Measurements from ENCODE around the gene TP53RK. TPM values are rescaled to one million over a fixed set of nuclear protein-coding genes. Genes with fewer than 3 reads are reported as not detected.
A peak's percentile ranks its signal among the peaks of the same experiment; 100 is the strongest.

TP53RK gene
- polyA plus RNA-seq, 4 donors = 9.4 to 12.4 (median 10.2) TPM

DNA sequence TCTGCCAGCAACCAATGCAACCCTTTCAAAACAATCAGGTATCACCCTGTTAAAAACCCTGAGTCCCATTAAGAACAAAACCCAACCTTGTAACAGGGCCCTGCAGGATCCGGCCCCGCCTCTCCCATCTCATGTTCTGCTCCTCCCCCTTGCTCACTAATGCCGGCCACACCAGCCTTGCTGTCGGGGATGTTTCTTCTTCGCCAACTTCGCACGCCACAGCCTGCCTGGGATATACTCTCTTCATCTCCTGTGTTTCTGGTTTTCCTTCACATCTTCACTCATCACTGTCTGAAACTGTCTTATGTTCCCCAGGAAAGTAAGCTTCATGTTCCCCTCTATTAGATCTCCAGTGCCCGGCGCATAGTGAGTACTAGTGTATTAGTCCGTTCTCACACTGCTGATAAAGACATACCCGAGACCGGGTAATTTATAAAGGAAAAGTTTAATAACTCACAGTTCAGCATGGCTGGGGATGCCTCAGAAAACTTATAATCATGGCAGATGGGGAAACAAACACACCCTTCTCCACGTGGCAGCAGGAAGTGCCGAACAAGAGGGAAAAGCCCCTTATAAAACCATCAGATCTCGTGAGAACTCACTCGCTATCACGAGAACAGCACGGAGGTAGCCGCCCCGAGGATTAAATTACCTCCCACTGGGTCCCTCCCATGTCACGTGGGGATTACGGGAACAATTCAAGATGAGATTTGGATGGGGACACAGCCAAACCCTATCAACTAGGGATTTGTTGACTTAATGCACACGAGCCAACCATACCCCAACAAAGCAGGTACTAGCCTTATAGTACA lies 5.1 kb downstream of the TP53RK start:
- H3K27ac ChIP-seq (ENCODE audit: low read depth in 1 of 3, low read length in 2 of 3) = peak overlapping the region in 1 of 3 donors; percentile 69
- H3K4me3 ChIP-seq (ENCODE audit: low read depth in 1 of 3, low read length in 3 of 3) = peak overlapping the region in 1 of 3 donors; percentile 47
- WGBS, 3 donors = 39 to 51% (median 51%) methylated on average over 23 of the region's 23 CpGs
- no peak for FAIRE-seq
- peak; percentile 18 to 69 for DNase-seq
- H3K4me1 ChIP-seq (ENCODE audit: control insufficient read depth in 3 of 3, insufficient read depth in 2 of 3, low read depth in 1 of 3, low read length in 2 of 3) = peaks cover 0 to 18% (median 6%) of the 10 kb centered on the region in 3 donors
- H3K9me3 ChIP-seq (ENCODE audit: control insufficient read depth in 2 of 2, insufficient read depth in 1 of 2, low read depth in 1 of 2, low read length in 1 of 2) = no peaks in the 10 kb centered on the region
- H3K27me3 ChIP-seq (ENCODE audit: control insufficient read depth in 3 of 3, insufficient read depth in 3 of 3, low read length in 3 of 3) = no peaks in the 10 kb centered on the region
- H3K36me3 ChIP-seq (ENCODE audit: control insufficient read depth in 3 of 3, insufficient read depth in 2 of 3, low read depth in 1 of 3, low read length in 3 of 3) = peaks cover 0 to 8% (median 0%) of the 10 kb centered on the region in 3 donors

DNA sequence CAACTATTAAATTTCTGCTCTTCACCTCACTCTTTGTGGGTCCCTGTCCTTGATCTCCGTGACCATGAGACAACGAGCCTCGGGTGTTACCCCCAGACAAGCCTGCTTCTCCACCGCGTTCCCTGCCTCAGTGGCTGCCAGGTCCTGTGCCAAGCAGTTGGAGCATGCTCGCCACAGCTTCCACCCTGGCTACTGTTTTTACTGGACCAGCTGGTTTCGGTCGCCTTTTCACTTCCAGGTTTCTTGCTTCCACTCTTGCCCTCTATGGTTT lies 5.6 kb downstream of the TP53RK start:
- Histone ChIP-seq H3K27me3 (ENCODE audit: control insufficient read depth in 3 of 3, insufficient read depth in 3 of 3, low read length in 3 of 3) (no peaks in the 10 kb centered on the region), H3K4me1 (ENCODE audit: control insufficient read depth in 3 of 3, insufficient read depth in 2 of 3, low read depth in 1 of 3, low read length in 2 of 3) (peaks cover 0 to 18% (median 6%) of the 10 kb centered on the region in 3 donors), H3K27ac (ENCODE audit: low read depth in 1 of 3, low read length in 2 of 3) (peak overlapping the region in 1 of 3 donors; percentile 69), H3K36me3 (ENCODE audit: control insufficient read depth in 3 of 3, insufficient read depth in 2 of 3, low read depth in 1 of 3, low read length in 3 of 3) (peaks cover 0 to 8% (median 0%) of the 10 kb centered on the region in 3 donors), H3K4me3 (ENCODE audit: low read depth in 1 of 3, low read length in 3 of 3) (peak overlapping the region in 1 of 3 donors; percentile 47), H3K9me3 (ENCODE audit: control insufficient read depth in 2 of 2, insufficient read depth in 1 of 2, low read depth in 1 of 2, low read length in 1 of 2) (no peaks in the 10 kb centered on the region)
- WGBS, 3 donors = 51 to 70% (median 63%) methylated on average over 8 of the region's 8 CpGs
- FAIRE-seq = no peak
- no peak for DNase-seq

DNA sequence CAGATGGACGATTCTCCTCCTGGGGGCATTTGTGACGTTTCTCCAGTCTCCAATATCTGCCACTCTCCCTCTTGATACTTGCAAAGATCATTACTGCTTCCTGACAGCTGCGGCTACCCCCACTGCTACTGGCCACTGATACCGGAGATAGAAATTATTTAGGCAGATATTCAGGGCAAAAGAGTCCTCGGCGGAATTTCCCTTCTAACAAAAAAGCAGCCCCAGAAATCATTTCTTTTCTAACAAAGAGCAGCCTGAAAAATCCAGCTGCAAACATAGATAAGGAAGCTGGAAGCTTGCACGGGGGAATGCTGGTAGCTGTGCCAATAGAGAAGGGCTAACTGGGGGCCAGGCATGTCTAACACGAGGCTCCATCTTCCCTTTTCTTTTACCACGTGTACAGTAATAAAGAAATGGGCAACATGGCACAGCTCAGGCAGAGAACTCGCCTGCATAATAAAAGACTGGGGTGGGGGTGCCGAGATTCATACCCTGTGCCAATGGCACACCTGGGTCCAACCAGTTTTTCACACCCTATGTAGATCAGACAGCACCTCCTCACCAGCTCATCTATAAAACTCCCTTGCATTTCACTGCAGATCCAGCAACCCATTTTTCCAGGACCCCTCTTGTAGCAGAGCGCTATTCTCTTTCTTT lies 6.1 kb downstream of the TP53RK start:
- Histone ChIP-seq H3K27ac (ENCODE audit: low read depth in 1 of 3, low read length in 2 of 3) (no peak overlapping the region), H3K4me3 (ENCODE audit: low read depth in 1 of 3, low read length in 3 of 3) (peak overlapping the region in 1 of 3 donors; percentile 47)
- WGBS, 3 donors = 49 to 61% (median 54%) methylated on average over 12 of the region's 12 CpGs

DNA sequence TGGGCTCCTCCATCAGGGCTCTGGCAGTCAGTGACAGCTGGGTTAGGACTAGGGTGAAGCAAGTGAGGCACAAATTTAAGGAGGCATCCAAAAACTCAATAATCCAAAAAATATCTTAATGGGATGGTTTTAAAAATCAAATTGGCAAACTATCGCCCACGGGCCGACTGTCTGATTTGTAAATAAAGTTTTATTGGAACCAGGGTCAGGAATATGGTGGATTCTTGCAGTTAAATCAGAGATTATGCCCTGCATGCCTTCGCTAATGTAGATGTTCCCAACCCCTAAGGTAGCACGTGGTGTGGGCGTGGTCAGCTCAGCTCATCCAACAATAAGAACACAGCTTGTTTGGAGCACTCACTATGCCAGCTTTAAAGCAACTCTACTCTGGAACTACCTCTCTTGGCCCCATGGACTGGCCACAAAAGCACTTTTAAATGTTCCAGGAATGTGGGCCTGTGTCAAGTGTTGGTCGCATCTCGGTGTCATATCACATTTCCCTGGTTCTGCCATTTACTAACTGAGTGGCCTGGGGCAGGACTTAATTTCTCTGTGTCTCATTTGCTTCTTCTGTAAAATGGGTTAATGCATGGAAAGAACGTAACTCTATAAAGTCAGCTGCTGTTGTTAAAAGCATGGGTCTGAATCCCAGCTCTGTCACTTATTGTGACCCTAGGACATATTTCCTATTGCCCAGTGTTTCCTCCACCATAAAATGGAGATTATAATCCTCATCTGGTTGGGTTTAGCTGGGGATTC lies 7.0 kb downstream of the TP53RK start:
- no peak for DNase-seq
- no peak for FAIRE-seq
- Histone ChIP-seq H3K4me1 (ENCODE audit: control insufficient read depth in 3 of 3, insufficient read depth in 2 of 3, low read depth in 1 of 3, low read length in 2 of 3) (peaks cover 0 to 13% (median 4%) of the 10 kb centered on the region in 3 donors), H3K27ac (ENCODE audit: low read depth in 1 of 3, low read length in 2 of 3) (no peak overlapping the region), H3K9me3 (ENCODE audit: control insufficient read depth in 2 of 2, insufficient read depth in 1 of 2, low read depth in 1 of 2, low read length in 1 of 2) (no peaks in the 10 kb centered on the region), H3K4me3 (ENCODE audit: low read depth in 1 of 3, low read length in 3 of 3) (no peak overlapping the region), H3K36me3 (ENCODE audit: control insufficient read depth in 3 of 3, insufficient read depth in 2 of 3, low read depth in 1 of 3, low read length in 3 of 3) (peaks cover 0 to 8% (median 0%) of the 10 kb centered on the region in 3 donors), H3K27me3 (ENCODE audit: control insufficient read depth in 3 of 3, insufficient read depth in 3 of 3, low read length in 3 of 3) (no peaks in the 10 kb centered on the region)
- WGBS, 3 donors = 88 to 90% (median 89%) methylated on average over 9 of the region's 9 CpGs

More for the DNA sequence above, 6.1 kb downstream of the TP53RK start:
- FAIRE-seq (no peak), DNase-seq (no peak)
- Histone ChIP-seq H3K36me3 (ENCODE audit: control insufficient read depth in 3 of 3, insufficient read depth in 2 of 3, low read depth in 1 of 3, low read length in 3 of 3) (peaks cover 0 to 8% (median 0%) of the 10 kb centered on the region in 3 donors), H3K4me1 (ENCODE audit: control insufficient read depth in 3 of 3, insufficient read depth in 2 of 3, low read depth in 1 of 3, low read length in 2 of 3) (peaks cover 0 to 15% (median 6%) of the 10 kb centered on the region in 3 donors), H3K27me3 (ENCODE audit: control insufficient read depth in 3 of 3, insufficient read depth in 3 of 3, low read length in 3 of 3) (no peaks in the 10 kb centered on the region), H3K9me3 (ENCODE audit: control insufficient read depth in 2 of 2, insufficient read depth in 1 of 2, low read depth in 1 of 2, low read length in 1 of 2) (no peaks in the 10 kb centered on the region)

DNA sequence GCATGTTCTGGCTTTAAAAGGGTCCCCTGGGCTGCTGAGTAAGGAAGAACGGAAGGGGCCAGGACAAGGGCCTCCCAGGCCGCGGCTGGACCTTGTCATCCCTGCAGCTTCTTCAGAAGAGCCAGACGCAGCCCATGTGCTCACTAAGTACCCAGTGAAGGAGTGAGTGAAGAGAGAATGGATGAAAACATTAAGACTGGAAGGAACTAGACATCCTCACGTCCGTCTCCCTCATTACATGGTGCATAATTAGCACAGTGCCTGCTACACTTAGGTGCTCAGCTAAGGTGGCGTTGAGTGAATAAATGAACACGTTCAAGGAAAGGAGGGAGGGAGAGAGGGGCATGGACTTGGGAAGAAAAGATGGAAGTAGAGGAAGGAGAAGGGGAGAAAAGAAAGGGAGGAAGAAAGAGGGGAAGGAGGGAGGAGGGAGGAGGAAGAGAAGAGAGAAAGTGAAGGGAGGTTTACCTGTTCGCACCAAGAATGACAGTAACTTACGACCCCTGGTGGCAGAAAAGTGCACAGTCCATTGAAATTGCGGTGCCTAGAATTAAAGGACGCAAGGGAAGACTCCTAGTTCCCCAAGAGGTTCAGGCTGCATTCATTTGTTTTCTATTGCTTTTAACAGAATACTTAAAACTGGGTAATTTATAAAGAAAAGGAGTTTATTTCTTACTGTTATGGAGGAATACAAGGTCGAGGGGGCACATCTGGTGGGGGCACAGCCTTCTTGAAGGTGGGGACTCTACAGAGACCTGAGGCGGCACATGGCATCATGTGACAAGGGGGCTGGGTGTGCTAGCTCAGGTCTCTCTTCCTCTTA lies 8.0 kb downstream of the TP53RK start:
- H3K36me3 ChIP-seq (ENCODE audit: control insufficient read depth in 3 of 3, insufficient read depth in 2 of 3, low read depth in 1 of 3, low read length in 3 of 3) = peaks cover 0 to 5% (median 0%) of the 10 kb centered on the region in 3 donors
- 47 to 52% (median 48%) methylated on average over 14 of the region's 14 CpGs for WGBS, 3 donors
- H3K27me3 ChIP-seq (ENCODE audit: control insufficient read depth in 3 of 3, insufficient read depth in 3 of 3, low read length in 3 of 3) = no peaks in the 10 kb centered on the region
- FAIRE-seq (no peak), DNase-seq (peak; percentile 63 to 78)
- no peaks in the 10 kb centered on the region for H3K9me3 ChIP-seq (ENCODE audit: control insufficient read depth in 2 of 2, insufficient read depth in 1 of 2, low read depth in 1 of 2, low read length in 1 of 2)
- H3K27ac ChIP-seq (ENCODE audit: low read depth in 1 of 3, low read length in 2 of 3) = no peak overlapping the region
- H3K4me1 ChIP-seq (ENCODE audit: control insufficient read depth in 3 of 3, insufficient read depth in 2 of 3, low read depth in 1 of 3, low read length in 2 of 3) = peaks cover 0 to 13% (median 0%) of the 10 kb centered on the region in 3 donors
- H3K4me3 ChIP-seq (ENCODE audit: low read depth in 1 of 3, low read length in 3 of 3) = no peak overlapping the region

DNA sequence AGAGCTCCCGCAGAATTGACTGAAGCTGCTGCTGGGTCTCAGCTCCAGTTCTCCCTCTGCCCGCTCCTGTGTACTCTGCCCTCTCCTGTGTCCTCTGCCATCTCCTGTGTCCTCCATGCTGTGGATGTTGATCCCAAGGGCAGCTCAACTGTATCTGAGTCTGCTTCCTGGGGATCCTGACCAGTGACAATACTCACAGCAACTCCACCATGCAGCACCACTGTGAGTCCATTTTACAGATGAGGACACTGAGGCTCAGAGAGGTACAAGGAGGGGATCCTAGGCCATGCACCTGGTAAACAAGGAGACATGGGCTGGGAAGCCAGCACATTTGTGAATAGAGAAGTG lies 8.6 kb downstream of the TP53RK start:
- DNase-seq (no peak), FAIRE-seq (no peak)
- Histone ChIP-seq H3K4me1 (ENCODE audit: control insufficient read depth in 3 of 3, insufficient read depth in 2 of 3, low read depth in 1 of 3, low read length in 2 of 3) (peaks cover 0 to 13% (median 0%) of the 10 kb centered on the region in 3 donors), H3K36me3 (ENCODE audit: control insufficient read depth in 3 of 3, insufficient read depth in 2 of 3, low read depth in 1 of 3, low read length in 3 of 3) (peaks cover 0 to 5% (median 0%) of the 10 kb centered on the region in 3 donors), H3K4me3 (ENCODE audit: low read depth in 1 of 3, low read length in 3 of 3) (no peak overlapping the region), H3K9me3 (ENCODE audit: control insufficient read depth in 2 of 2, insufficient read depth in 1 of 2, low read depth in 1 of 2, low read length in 1 of 2) (no peaks in the 10 kb centered on the region), H3K27me3 (ENCODE audit: control insufficient read depth in 3 of 3, insufficient read depth in 3 of 3, low read length in 3 of 3) (no peaks in the 10 kb centered on the region), H3K27ac (ENCODE audit: low read depth in 1 of 3, low read length in 2 of 3) (no peak overlapping the region)
- 88 to 97% (median 95%) methylated on average over 2 of the region's 2 CpGs for WGBS, 3 donors

DNA sequence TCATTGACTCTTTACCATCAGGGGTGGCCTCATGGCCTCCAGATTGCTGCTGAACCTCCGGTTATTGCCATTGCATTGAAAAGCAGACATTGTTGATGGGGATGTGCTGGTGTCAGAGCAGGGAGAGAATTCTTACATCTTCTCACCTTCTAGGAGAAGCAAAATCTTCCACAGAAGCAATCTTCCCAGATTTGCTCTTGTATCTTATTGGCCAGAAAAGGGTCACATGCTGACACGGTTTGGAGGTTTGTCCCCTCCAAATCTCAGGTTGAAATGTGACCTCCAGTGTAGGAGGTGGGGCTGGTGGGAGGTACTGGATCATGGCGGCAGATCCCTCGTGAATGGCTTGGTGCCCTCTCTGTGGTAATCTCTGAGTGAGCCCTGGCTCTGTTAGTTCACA lies 10.7 kb downstream of the TP53RK start:
- WGBS, 3 donors = 78 to 82% (median 80%) methylated on average over 4 of the region's 4 CpGs
- H3K36me3 ChIP-seq (ENCODE audit: control insufficient read depth in 3 of 3, insufficient read depth in 2 of 3, low read depth in 1 of 3, low read length in 3 of 3) = peaks cover 0 to 3% (median 0%) of the 10 kb centered on the region in 3 donors
- FAIRE-seq = no peak

More for the DNA sequence above, 10.7 kb downstream of the TP53RK start:
- Histone ChIP-seq H3K27me3 (ENCODE audit: control insufficient read depth in 3 of 3, insufficient read depth in 3 of 3, low read length in 3 of 3) (no peaks in the 10 kb centered on the region), H3K27ac (ENCODE audit: low read depth in 1 of 3, low read length in 2 of 3) (no peak overlapping the region), H3K4me1 (ENCODE audit: control insufficient read depth in 3 of 3, insufficient read depth in 2 of 3, low read depth in 1 of 3, low read length in 2 of 3) (peaks cover 0 to 10% (median 0%) of the 10 kb centered on the region in 3 donors), H3K4me3 (ENCODE audit: low read depth in 1 of 3, low read length in 3 of 3) (no peak overlapping the region), H3K9me3 (ENCODE audit: control insufficient read depth in 2 of 2, insufficient read depth in 1 of 2, low read depth in 1 of 2, low read length in 1 of 2) (no peaks in the 10 kb centered on the region)
- no peak for DNase-seq
